ENCODE data around the gene PTPN18.

Gene PTPN18

DNA sequence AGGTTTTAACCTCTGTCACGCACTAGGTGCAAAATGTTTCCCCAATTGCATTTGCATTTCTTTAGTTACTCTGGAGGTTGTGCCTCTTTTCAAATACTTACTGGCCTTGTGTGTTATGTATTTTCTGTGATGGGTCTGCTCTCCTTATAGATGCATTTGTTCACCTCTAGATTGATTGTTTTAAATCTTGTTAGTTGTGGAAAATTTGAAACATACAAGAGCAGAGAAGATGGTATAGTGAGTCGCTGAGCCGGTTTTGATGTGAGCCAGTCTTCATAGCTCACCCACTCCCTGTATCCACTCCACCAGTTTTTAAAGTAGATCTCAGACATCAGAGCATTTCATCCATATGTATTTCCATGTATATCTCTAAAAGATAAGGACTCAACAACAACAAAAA is 6.7 kb upstream of the PTPN18 start:
- Histone ChIP-seq H3K9me3 (ENCODE audit: insufficient read depth, low read length) (peaks cover 3% of the 10 kb centered on the region; the same call in 1 of the 2 replicates), H4K20me1 (ENCODE audit: insufficient read depth, low read length) (no peaks in the 10 kb centered on the region; the same call in 1 of the 2 replicates), H3K9ac (ENCODE audit: low read length) (no peak overlapping the region), H3K27ac (ENCODE audit: low read length) (no peak overlapping the region), H3K4me1 (ENCODE audit: low read length) (peaks cover 4% of the 10 kb centered on the region), H3K36me3 (replicated peaks; ENCODE audit: low read depth, low read length) (peaks cover 52% of the 10 kb centered on the region), H3K4me3 (ENCODE audit: low read length) (no peak overlapping the region), H3K27me3 (ENCODE audit: low read depth, low read length) (no peaks in the 10 kb centered on the region), H2AFZ (ENCODE audit: low read depth, low read length) (no peak overlapping the region), H3K79me2 (ENCODE audit: low read length) (peaks cover 14% of the 10 kb centered on the region), H3K4me2 (ENCODE audit: low read length) (no peak overlapping the region)
- TF ChIP-seq, protein P1, sequence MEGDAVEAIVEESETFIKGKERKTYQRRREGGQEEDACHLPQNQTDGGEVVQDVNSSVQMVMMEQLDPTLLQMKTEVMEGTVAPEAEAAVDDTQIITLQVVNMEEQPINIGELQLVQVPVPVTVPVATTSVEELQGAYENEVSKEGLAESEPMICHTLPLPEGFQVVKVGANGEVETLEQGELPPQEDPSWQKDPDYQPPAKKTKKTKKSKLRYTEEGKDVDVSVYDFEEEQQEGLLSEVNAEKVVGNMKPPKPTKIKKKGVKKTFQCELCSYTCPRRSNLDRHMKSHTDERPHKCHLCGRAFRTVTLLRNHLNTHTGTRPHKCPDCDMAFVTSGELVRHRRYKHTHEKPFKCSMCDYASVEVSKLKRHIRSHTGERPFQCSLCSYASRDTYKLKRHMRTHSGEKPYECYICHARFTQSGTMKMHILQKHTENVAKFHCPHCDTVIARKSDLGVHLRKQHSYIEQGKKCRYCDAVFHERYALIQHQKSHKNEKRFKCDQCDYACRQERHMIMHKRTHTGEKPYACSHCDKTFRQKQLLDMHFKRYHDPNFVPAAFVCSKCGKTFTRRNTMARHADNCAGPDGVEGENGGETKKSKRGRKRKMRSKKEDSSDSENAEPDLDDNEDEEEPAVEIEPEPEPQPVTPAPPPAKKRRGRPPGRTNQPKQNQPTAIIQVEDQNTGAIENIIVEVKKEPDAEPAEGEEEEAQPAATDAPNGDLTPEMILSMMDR (IDR thresholded peaks at IDR 0.05; ENCODE audit: low read depth, low read length): no peak
- no peak for TF ChIP-seq EZH2phosphoT487 (IDR thresholded peaks at IDR 0.05; ENCODE audit: low read depth)

DNA sequence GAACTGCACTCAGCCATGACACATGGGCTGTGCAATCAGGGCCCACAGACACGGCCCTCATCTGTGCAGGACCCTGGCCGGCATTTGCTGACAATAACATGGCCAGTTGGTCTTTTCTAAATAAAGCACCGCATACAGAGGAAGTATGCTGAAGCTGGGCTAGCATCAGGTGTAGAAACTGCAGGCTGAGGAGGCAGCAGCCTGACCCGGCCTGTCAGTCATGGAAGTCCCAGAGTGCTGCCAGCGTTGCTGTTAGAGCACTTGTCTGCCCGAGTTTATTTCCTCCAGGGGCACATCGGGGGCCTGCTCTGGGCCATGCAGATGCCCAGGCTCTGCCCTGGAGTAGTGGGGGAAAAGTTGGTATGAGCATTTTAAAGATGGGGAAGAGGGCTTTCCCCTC is 4.1 kb upstream of the PTPN18 start:
- TF ChIP-seq, protein P1 (IDR thresholded peaks at IDR 0.05; ENCODE audit: low read depth, low read length): no peak
- no peak for TF ChIP-seq EZH2phosphoT487 (IDR thresholded peaks at IDR 0.05; ENCODE audit: low read depth)
- no peaks in the 10 kb centered on the region for H3K27me3 ChIP-seq (ENCODE audit: low read depth, low read length)
- H3K36me3 ChIP-seq (replicated peaks; ENCODE audit: low read depth, low read length): peaks cover 26% of the 10 kb centered on the region
- H3K4me1 ChIP-seq (ENCODE audit: low read length): peaks cover 9% of the 10 kb centered on the region
- no peak overlapping the region for H2AFZ ChIP-seq (ENCODE audit: low read depth, low read length)
- H3K79me2 ChIP-seq (ENCODE audit: low read length): no peaks in the 10 kb centered on the region
- H3K9ac ChIP-seq (ENCODE audit: low read length): no peak overlapping the region
- H3K9me3 ChIP-seq (ENCODE audit: insufficient read depth, low read length): no peaks in the 10 kb centered on the region
- no peaks in the 10 kb centered on the region for H4K20me1 ChIP-seq (ENCODE audit: insufficient read depth, low read length)
- no peak overlapping the region for H3K27ac ChIP-seq (ENCODE audit: low read length)
- H3K4me2 ChIP-seq (ENCODE audit: low read length): no peak overlapping the region
- H3K4me3 ChIP-seq (ENCODE audit: low read length): no peak overlapping the region

DNA sequence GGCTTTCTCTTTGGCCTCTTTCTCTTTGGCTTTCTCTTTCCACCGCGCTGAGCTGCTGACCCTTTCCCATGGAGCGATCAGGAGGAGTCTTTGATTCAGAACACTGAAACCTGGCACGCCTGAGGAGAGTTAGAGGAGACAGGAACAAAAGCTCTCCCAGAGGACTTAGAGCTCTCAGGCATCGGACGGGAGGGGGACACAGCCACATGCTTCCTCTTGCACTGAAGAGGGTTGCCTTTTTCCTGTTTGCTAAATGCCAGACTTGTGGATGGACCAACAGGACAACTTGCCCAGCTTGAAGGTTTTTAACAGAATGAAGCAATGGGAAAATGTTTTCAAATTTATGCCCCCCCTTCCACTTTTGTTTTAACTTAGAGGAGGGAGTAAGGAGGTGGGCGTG is 3.6 kb upstream of the PTPN18 start:
- Histone ChIP-seq H2AFZ (ENCODE audit: low read depth, low read length) (no peak overlapping the region), H3K4me2 (ENCODE audit: low read length) (no peak overlapping the region), H3K4me1 (ENCODE audit: low read length) (peaks cover 9% of the 10 kb centered on the region), H3K27ac (ENCODE audit: low read length) (no peak overlapping the region), H3K27me3 (ENCODE audit: low read depth, low read length) (no peaks in the 10 kb centered on the region), H3K9me3 (ENCODE audit: insufficient read depth, low read length) (no peaks in the 10 kb centered on the region), H3K9ac (ENCODE audit: low read length) (no peak overlapping the region), H4K20me1 (ENCODE audit: insufficient read depth, low read length) (no peaks in the 10 kb centered on the region), H3K36me3 (replicated peaks; ENCODE audit: low read depth, low read length) (peaks cover 21% of the 10 kb centered on the region), H3K79me2 (ENCODE audit: low read length) (no peaks in the 10 kb centered on the region), H3K4me3 (ENCODE audit: low read length) (no peak overlapping the region)
- TF ChIP-seq, protein P1 (IDR thresholded peaks at IDR 0.05; ENCODE audit: low read depth, low read length): no peak
- TF ChIP-seq EZH2phosphoT487 (IDR thresholded peaks at IDR 0.05; ENCODE audit: low read depth): no peak

DNA sequence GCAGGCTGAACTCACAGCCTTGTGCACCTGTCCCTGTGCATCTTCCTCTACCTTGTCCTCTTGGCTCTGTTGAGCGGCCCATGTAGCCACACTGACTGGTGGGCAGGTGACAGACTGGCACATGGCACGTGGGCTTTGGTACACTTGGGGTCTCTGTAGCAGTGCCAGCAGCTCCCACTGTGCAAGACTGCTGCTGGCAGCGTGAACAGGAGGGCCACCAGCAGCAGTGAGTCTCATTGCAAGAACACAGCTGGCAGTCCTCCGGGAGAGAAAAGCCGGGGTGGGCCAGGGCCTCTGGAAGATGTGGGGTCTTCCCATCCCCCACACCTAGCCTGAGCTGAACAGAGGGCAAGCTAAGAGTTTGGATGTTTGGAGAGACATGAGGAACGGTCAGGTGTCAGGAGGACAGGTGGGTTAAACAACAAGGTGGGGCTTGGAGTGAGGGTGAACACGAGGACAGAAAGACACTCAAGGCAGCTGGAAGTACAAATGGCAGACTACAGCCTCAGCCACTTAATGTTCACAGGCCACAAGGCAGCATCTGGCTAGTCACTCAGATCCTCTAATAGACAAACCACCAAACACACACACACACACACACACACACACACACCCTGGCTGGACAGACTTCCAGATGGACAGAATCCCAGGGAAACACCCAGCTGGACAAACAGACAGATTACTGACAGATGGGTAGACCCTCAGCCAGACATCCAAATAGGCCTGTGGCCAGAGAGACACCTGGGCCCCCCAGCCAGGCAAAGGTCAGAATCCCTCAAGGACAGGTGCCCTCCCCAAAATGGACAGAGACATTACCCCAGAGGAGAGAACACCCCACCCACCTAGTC is 2.3 kb upstream of the PTPN18 start:
- Histone ChIP-seq H2AFZ (ENCODE audit: low read depth, low read length) (no peak overlapping the region), H3K4me2 (ENCODE audit: low read length) (no peak overlapping the region), H3K27me3 (ENCODE audit: low read depth, low read length) (no peaks in the 10 kb centered on the region), H3K9me3 (ENCODE audit: insufficient read depth, low read length) (no peaks in the 10 kb centered on the region), H3K36me3 (replicated peaks; ENCODE audit: low read depth, low read length) (peaks cover 9% of the 10 kb centered on the region), H3K4me1 (ENCODE audit: low read length) (peaks cover 9% of the 10 kb centered on the region), H3K27ac (ENCODE audit: low read length) (no peak overlapping the region), H3K9ac (ENCODE audit: low read length) (no peak overlapping the region), H3K4me3 (ENCODE audit: low read length) (no peak overlapping the region), H3K79me2 (ENCODE audit: low read length) (no peaks in the 10 kb centered on the region), H4K20me1 (ENCODE audit: insufficient read depth, low read length) (no peaks in the 10 kb centered on the region)
- TF ChIP-seq, protein P1 (IDR thresholded peaks at IDR 0.05; ENCODE audit: low read depth, low read length): no peak
- no peak for TF ChIP-seq EZH2phosphoT487 (IDR thresholded peaks at IDR 0.05; ENCODE audit: low read depth)
